A549 (cell line): ENCODE data around the gene MGAT3.

Experiments
- EP300 ChIP-seq, 2 experiments: fragments of >200 bp; sonication (Bioruptor Twin); formaldehyde crosslinking; IDR thresholded peaks; 2 replicates in 1 of 2; 3 replicates in 1 of 2; pipeline ENCODE4 v1.6.1; 2016 to 2017
- HEYL ChIP-seq: fragments of 250-450 bp; sonication (Bioruptor Pico); IDR thresholded peaks from 2 replicates; pipeline ENCODE4 v1.8.0; 2021; ENCODE audit warnings: mild to moderate bottlenecking, moderate library complexity
- JUNB ChIP-seq: fragments of >200 bp; sonication (Bioruptor Twin); formaldehyde crosslinking; IDR thresholded peaks from 2 replicates; pipeline ENCODE4 v1.6.1; 2016
- KDM1A ChIP-seq: fragments of 200-600 bp; sonication (generic); IDR thresholded peaks from 2 replicates; pipeline ENCODE4 v1.6.1; 2016; ENCODE audit warnings: low read depth, mild to moderate bottlenecking
- POLR2A ChIP-seq: IDR thresholded peaks from 2 replicates; pipeline ENCODE4 v1.6.1; 2012; ENCODE audit warnings: mild to moderate bottlenecking, low read length
- POLR2AphosphoS2 ChIP-seq: conservative IDR thresholded peaks from 2 replicates; pipeline ENCODE4 v1.6.1; 2012; ENCODE audit warnings: low read length, improper control_type of control experiment, inconsistent platforms
- ZNF302 ChIP-seq: fragments of 250-450 bp; sonication (Bioruptor Pico); IDR thresholded peaks from 2 replicates; pipeline ENCODE4 v1.9.0; 2021; ENCODE audit warnings: inconsistent platforms, mild to moderate bottlenecking, moderate library complexity
- TF ChIP-seq, protein P1 (sequence below): fragments of >200 bp; sonication (Bioruptor Twin); formaldehyde crosslinking; IDR thresholded peaks from 3 replicates; pipeline ENCODE4 v1.5.1; 2016
- TF ChIP-seq, protein P2 (sequence below): IDR thresholded peaks from 2 replicates; pipeline ENCODE4 v1.6.1; 2012

DNA sequence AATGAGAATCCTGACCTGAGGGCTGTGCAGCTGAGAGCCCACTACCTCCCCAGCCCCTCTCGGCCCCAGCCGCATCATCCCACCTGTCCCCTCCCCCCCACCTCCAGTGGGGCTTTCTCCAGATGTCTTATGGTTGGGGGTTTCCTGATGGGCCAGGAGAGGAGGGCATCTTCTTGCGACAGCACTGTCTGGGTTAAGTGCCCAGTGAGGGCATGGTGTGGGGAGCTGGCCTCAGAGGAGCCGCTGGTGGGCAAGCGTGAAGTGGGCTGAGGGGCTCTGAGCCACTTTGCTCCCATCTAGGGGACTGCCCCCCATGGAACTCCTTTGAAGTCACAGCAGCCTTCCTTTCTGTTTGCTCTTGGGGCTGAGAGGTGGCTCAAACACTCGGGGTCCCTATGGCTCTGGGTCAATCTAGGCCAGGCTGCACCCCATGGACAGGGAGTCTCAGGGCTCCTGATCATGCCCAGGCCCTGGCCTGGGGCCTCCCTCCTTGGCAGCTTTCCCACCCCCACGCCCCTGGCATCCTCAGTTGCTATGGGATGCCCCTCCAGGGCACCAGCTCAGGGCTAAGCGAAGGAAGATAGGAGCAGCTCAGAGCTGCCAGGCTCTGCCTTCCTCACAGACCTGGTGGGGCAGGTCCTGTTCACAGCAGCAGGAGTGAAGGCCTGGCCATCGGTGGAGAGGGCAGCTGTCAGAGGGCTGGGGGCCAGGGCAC is 34.3 kb downstream of the MGAT3 start:
- TF ChIP-seq, protein P1, sequence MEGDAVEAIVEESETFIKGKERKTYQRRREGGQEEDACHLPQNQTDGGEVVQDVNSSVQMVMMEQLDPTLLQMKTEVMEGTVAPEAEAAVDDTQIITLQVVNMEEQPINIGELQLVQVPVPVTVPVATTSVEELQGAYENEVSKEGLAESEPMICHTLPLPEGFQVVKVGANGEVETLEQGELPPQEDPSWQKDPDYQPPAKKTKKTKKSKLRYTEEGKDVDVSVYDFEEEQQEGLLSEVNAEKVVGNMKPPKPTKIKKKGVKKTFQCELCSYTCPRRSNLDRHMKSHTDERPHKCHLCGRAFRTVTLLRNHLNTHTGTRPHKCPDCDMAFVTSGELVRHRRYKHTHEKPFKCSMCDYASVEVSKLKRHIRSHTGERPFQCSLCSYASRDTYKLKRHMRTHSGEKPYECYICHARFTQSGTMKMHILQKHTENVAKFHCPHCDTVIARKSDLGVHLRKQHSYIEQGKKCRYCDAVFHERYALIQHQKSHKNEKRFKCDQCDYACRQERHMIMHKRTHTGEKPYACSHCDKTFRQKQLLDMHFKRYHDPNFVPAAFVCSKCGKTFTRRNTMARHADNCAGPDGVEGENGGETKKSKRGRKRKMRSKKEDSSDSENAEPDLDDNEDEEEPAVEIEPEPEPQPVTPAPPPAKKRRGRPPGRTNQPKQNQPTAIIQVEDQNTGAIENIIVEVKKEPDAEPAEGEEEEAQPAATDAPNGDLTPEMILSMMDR = no peak
- TF ChIP-seq ZNF302 (CRISPR knock-in tag) (no peak), EP300 (IDR thresholded peaks at IDR 0.05) (no peak), KDM1A (no peak), JUNB (no peak), POLR2A (no peak), HEYL (CRISPR knock-in tag) (no peak), POLR2AphosphoS2 (no peak)
- TF ChIP-seq, protein P2, sequence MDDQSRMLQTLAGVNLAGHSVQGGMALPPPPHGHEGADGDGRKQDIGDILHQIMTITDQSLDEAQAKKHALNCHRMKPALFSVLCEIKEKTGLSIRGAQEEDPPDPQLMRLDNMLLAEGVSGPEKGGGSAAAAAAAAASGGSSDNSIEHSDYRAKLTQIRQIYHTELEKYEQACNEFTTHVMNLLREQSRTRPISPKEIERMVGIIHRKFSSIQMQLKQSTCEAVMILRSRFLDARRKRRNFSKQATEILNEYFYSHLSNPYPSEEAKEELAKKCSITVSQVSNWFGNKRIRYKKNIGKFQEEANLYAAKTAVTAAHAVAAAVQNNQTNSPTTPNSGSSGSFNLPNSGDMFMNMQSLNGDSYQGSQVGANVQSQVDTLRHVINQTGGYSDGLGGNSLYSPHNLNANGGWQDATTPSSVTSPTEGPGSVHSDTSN = no peak
